ENCODE results near the gene ARHGAP1.

The ARHGAP1 gene

DNA sequence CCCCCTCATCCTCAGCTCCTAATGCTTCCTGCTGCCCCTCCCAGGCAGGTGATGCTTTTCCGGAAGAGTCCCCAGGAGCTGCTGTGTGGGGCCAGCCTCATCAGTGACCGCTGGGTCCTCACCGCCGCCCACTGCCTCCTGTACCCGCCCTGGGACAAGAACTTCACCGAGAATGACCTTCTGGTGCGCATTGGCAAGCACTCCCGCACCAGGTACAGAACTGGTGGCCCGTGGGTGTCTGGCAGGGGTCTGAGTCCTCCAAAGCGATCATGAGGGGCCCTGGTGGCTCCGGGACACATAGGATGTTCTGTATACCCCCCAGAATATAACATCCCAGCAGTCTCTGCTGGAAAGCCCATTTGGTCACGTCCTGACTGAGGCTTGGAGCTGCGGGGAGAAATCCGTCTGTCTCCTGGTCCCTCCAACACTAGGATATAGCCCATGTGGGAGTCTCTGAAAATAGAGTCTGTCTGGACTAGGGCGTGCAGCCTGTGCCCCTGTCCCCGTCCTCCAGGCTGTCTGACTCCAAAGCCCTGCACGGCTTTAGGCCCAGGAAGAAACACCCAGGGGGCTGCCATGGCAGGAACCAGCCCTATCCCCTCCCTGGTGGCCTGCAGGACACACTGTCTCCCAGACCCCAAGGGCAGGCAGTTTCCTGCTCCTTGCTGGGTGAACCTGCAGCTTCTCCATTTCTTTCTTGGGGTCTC lies 27.7 kb upstream of the ARHGAP1 start:
- no peak for DNase-seq
- in situ Hi-C loops (cut with HindIII; ENCODE audit: low pct_ligation_motif_present, low sequenced_read_pairs), result no loop called here
- no peaks in the 10 kb centered on the region for H3K27me3 ChIP-seq (replicated peaks)
- TF ChIP-seq, protein P1, sequence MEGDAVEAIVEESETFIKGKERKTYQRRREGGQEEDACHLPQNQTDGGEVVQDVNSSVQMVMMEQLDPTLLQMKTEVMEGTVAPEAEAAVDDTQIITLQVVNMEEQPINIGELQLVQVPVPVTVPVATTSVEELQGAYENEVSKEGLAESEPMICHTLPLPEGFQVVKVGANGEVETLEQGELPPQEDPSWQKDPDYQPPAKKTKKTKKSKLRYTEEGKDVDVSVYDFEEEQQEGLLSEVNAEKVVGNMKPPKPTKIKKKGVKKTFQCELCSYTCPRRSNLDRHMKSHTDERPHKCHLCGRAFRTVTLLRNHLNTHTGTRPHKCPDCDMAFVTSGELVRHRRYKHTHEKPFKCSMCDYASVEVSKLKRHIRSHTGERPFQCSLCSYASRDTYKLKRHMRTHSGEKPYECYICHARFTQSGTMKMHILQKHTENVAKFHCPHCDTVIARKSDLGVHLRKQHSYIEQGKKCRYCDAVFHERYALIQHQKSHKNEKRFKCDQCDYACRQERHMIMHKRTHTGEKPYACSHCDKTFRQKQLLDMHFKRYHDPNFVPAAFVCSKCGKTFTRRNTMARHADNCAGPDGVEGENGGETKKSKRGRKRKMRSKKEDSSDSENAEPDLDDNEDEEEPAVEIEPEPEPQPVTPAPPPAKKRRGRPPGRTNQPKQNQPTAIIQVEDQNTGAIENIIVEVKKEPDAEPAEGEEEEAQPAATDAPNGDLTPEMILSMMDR (IDR thresholded peaks at IDR 0.05; ENCODE audit: low read depth, low read length, missing control alignments), result no peak
- H3K4me3 ChIP-seq (ENCODE audit: low read depth, low read length), result no peak overlapping the region
- no peak overlapping the region for H3K27ac ChIP-seq
- H3K36me3 ChIP-seq (replicated peaks), result no peaks in the 10 kb centered on the region

DNA sequence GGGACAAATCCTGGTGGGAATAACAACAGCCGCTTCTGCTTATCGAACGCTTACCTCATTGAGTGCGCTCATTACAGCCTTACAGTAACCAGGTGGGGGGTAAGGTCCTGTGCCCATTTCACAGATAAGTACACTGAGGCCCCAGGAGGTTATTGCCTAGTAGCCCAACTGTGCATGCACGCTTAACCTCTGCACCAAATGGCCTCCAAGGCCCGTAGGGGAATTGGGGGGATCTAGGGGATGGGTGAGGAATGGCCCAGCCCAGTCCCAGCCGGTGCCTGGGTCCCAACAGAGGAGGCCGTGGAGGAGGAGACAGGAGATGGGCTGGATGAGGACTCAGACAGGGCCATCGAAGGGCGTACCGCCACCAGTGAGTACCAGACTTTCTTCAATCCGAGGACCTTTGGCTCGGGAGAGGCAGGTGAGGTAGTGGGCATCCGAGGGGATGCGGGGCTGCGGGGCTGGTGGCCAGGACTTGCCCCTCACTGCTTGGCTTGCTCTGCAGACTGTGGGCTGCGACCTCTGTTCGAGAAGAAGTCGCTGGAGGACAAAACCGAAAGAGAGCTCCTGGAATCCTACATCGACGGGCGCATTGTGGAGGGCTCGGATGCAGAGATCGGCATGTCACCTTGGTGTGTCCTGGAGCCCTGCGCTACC lies 25.9 kb upstream of the ARHGAP1 start:
- DNase-seq, result no peak
- TF ChIP-seq, protein P1 (IDR thresholded peaks at IDR 0.05; ENCODE audit: low read depth, low read length, missing control alignments), result no peak

DNA sequence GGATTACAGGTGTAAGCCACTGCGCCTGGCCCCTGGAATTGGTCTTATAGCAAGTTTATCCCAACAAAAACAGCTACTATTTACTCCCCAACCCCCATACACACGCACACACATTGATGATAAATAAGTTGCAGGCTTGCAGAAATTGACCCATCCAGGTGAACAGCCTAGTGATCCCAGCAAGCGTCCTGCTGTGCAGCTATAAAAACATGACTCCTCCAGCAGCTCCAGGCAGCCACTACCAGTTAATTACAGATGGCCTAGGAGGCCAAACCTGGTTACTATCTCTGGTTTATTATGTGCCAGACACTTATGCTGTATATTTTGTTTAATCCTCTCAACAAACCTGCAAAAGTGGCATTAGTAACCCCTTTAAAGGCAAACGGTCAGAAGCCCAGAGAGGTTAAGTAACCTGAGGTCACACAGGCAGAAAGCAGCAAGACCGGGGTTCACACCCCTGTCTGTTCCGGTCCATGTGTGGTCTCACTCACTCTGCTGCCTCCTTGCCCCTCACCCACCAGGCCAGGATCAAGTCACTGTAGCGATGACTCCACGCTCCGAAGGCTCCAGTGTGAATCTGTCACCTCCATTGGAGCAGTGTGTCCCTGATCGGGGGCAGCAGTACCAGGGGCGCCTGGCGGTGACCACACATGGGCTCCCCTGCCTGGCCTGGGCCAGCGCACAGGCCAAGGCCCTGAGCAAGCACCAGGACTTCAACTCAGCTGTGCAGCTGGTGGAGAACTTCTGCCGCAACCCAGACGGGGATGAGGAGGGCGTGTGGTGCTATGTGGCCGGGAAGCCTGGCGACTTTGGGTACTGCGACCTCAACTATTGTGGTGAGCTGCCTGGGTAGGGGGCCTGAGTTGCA lies 25.2 kb upstream of the ARHGAP1 start:
- Histone ChIP-seq H3K4me3 (ENCODE audit: low read depth, low read length) (no peak overlapping the region), H3K27me3 (replicated peaks) (no peaks in the 10 kb centered on the region), H3K36me3 (replicated peaks) (no peaks in the 10 kb centered on the region), H3K27ac (no peak overlapping the region)
- DNase-seq, result no peak
- TF ChIP-seq, protein P1 (IDR thresholded peaks at IDR 0.05; ENCODE audit: low read depth, low read length, missing control alignments), result no peak
- in situ Hi-C loops (cut with HindIII; ENCODE audit: low pct_ligation_motif_present, low sequenced_read_pairs), result no loop called here

More for the DNA sequence above, 25.9 kb upstream of the ARHGAP1 start:
- Histone ChIP-seq H3K27me3 (replicated peaks) (no peaks in the 10 kb centered on the region), H3K4me3 (ENCODE audit: low read depth, low read length) (no peak overlapping the region), H3K36me3 (replicated peaks) (no peaks in the 10 kb centered on the region), H3K27ac (no peak overlapping the region)
- in situ Hi-C loops (cut with HindIII; ENCODE audit: low pct_ligation_motif_present, low sequenced_read_pairs), result no loop called here

DNA sequence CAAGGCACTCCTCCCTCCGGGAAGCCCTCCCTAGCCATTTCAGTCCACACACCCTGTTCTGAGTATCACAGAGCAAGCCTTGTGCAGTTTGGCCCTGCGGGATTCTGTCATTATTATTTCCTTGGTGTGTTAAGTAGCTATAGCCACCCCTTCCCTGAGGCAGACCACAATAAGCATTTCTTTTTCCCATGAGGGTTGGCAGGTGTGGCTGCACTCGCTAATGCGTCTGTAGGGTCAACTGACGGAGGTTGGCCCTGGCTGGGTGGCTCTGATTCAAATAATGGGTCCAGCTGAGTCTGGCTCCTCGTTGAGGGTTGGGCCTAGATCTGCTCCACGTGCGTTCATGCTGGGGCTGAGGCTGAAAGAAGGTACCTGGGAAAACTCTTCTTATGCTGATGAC lies 23.7 kb upstream of the ARHGAP1 start:
- no peaks in the 10 kb centered on the region for H3K27me3 ChIP-seq (replicated peaks)
- H3K4me3 ChIP-seq (ENCODE audit: low read depth, low read length), result no peak overlapping the region
- H3K36me3 ChIP-seq (replicated peaks), result no peaks in the 10 kb centered on the region
- in situ Hi-C loops (cut with HindIII; ENCODE audit: low pct_ligation_motif_present, low sequenced_read_pairs), result no loop called here
- TF ChIP-seq, protein P1 (IDR thresholded peaks at IDR 0.05; ENCODE audit: low read depth, low read length, missing control alignments), result no peak
- no peak for DNase-seq
- H3K27ac ChIP-seq, result no peak overlapping the region

DNA sequence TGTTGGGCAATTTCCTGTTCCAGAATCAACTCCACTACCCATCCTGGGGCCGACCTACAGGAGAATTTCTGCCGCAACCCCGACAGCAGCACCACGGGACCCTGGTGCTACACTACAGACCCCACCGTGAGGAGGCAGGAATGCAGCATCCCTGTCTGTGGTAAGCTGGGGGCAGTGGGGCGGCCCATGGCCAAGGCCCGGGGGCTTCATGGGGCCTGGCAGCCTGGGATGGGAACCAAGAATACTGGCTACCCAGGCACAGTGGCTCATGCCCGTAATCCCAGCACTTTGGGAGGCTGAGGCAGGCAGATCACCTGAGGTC lies 22.9 kb upstream of the ARHGAP1 start:
- Histone ChIP-seq H3K36me3 (replicated peaks) (no peaks in the 10 kb centered on the region), H3K27ac (no peak overlapping the region), H3K4me3 (ENCODE audit: low read depth, low read length) (no peak overlapping the region), H3K27me3 (replicated peaks) (no peaks in the 10 kb centered on the region)
- DNase-seq, result no peak
- TF ChIP-seq, protein P1 (IDR thresholded peaks at IDR 0.05; ENCODE audit: low read depth, low read length, missing control alignments), result no peak
- in situ Hi-C loops (cut with HindIII; ENCODE audit: low pct_ligation_motif_present, low sequenced_read_pairs), result no loop called here
